Measurements from ENCODE around the gene MUC2. TPM values are rescaled to one million over a fixed set of nuclear protein-coding genes. Genes with fewer than 3 reads are reported as not detected.

MUC2 gene
- total and polyA plus RNA-seq, 2 of the 4 experiments (the other 2 are of a cell fraction) = not detected

DNA sequence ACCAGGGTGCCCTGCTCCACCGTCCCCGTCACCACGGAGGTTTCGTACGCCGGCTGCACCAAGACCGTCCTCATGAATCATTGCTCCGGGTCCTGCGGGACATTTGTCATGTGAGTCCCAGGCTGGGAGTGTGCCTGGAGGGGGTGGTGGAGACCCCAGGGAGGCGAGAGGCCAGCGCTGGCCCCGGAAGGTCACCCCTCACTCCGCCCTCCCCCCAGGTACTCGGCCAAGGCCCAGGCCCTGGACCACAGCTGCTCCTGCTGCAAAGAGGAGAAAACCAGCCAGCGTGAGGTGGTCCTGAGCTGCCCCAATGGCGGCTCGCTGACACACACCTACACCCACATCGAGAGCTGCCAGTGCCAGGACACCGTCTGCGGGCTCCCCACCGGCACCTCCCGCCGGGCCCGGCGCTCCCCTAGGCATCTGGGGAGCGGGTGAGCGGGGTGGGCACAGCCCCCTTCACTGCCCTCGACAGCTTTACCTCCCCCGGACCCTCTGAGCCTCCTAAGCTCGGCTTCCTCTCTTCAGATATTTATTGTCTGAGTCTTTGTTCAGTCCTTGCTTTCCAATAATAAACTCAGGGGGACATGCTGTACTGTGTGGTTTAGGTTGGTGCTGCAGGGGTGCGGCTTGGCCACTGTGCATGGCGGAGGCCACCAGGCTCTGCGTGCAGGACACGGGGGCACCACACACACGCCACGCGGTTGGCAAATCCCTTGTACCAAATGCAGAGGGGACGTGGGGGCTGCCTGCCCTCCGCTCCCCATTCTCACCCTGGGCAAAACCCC lies 35.4 kb downstream of the MUC2 start:
- WGBS, 2 experiments (ENCODE audit: extremely low coverage in 2 of 2, insufficient read length in 1 of 2) = 86% methylated on average over 7 of the region's 39 CpGs; no CpG with 5 or more reads in 1 of the 2 experiments
- H4K20me1 ChIP-seq (ENCODE audit: insufficient read depth, low read length) = no peaks in the 10 kb centered on the region
- H2AK5ac ChIP-seq (ENCODE audit: low read depth, low read length) = no peak overlapping the region
- DNase-seq = no peak
- no peaks in the 10 kb centered on the region for H3K9me1 ChIP-seq (ENCODE audit: insufficient read depth, low read length)
- H3K9ac ChIP-seq (ENCODE audit: low read depth, low read length) = no peak overlapping the region
- no peaks in the 10 kb centered on the region for H3K9me3 ChIP-seq (ENCODE audit: control insufficient read depth, insufficient read depth, low read length)
- in situ Hi-C loops (cut with MboI; ENCODE audit: low sequenced_read_pairs) = no loop called here
- intact Hi-C loops (cut with micrococcal nuclease) = no loop called here
- peaks cover 18% of the 10 kb centered on the region; the same call in 1 of the 2 replicates for H3K27me3 ChIP-seq (ENCODE audit: control insufficient read depth, insufficient read depth, low read length)
- H2BK20ac ChIP-seq (ENCODE audit: low read depth, low read length) = no peak overlapping the region
- H3K4ac ChIP-seq (ENCODE audit: low read depth, low read length) = no peak overlapping the region
- no TSS peak for BruUV-seq (replicated peaks)
- no peak overlapping the region for H3K14ac ChIP-seq (replicated peaks; ENCODE audit: low read depth, low read length)
- ATAC-seq (ENCODE audit: low read depth) = no peak
- TF ChIP-seq RFX5 (IDR thresholded peaks at IDR 0.05; ENCODE audit: low read depth, low read length) (no peak), MXI1 (IDR thresholded peaks at IDR 0.05; ENCODE audit: borderline replicate concordance, low read depth, low read length) (no peak), RAD21 (IDR thresholded peaks at IDR 0.05; ENCODE audit: low read length) (no peak), SMC3 (IDR thresholded peaks at IDR 0.05; ENCODE audit: low read depth, low read length) (no peak), MAFK (IDR thresholded peaks at IDR 0.05; ENCODE audit: low read depth, low read length) (no peak), NFE2L2 (IDR thresholded peaks at IDR 0.05; ENCODE audit: low read depth, low read length) (no peak), BHLHE40 (IDR thresholded peaks at IDR 0.05; ENCODE audit: low read depth, low read length) (no peak), CEBPB (IDR thresholded peaks at IDR 0.05; ENCODE audit: low read depth, low read length) (no peak), RCOR1 (IDR thresholded peaks at IDR 0.05; ENCODE audit: insufficient replicate concordance, low read length) (no peak), CHD1 (IDR thresholded peaks at IDR 0.05; ENCODE audit: low read depth, low read length) (no peak), FOS (IDR thresholded peaks at IDR 0.05; ENCODE audit: low read depth, low read length) (no peak), POLR2A (IDR thresholded peaks at IDR 0.05; ENCODE audit: low read depth, low read length) (no peak), MAZ (IDR thresholded peaks at IDR 0.05; ENCODE audit: borderline replicate concordance, low read depth, low read length) (no peak)
- TF ChIP-seq, protein P1, sequence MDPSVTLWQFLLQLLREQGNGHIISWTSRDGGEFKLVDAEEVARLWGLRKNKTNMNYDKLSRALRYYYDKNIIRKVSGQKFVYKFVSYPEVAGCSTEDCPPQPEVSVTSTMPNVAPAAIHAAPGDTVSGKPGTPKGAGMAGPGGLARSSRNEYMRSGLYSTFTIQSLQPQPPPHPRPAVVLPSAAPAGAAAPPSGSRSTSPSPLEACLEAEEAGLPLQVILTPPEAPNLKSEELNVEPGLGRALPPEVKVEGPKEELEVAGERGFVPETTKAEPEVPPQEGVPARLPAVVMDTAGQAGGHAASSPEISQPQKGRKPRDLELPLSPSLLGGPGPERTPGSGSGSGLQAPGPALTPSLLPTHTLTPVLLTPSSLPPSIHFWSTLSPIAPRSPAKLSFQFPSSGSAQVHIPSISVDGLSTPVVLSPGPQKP (IDR thresholded peaks at IDR 0.05; ENCODE audit: borderline replicate concordance, low read depth, low read length) = no peak
- TF ChIP-seq, protein P2, sequence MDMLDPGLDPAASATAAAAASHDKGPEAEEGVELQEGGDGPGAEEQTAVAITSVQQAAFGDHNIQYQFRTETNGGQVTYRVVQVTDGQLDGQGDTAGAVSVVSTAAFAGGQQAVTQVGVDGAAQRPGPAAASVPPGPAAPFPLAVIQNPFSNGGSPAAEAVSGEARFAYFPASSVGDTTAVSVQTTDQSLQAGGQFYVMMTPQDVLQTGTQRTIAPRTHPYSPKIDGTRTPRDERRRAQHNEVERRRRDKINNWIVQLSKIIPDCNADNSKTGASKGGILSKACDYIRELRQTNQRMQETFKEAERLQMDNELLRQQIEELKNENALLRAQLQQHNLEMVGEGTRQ (IDR thresholded peaks at IDR 0.05; ENCODE audit: low read depth, low read length) = no peak
- TF ChIP-seq, protein P3, sequence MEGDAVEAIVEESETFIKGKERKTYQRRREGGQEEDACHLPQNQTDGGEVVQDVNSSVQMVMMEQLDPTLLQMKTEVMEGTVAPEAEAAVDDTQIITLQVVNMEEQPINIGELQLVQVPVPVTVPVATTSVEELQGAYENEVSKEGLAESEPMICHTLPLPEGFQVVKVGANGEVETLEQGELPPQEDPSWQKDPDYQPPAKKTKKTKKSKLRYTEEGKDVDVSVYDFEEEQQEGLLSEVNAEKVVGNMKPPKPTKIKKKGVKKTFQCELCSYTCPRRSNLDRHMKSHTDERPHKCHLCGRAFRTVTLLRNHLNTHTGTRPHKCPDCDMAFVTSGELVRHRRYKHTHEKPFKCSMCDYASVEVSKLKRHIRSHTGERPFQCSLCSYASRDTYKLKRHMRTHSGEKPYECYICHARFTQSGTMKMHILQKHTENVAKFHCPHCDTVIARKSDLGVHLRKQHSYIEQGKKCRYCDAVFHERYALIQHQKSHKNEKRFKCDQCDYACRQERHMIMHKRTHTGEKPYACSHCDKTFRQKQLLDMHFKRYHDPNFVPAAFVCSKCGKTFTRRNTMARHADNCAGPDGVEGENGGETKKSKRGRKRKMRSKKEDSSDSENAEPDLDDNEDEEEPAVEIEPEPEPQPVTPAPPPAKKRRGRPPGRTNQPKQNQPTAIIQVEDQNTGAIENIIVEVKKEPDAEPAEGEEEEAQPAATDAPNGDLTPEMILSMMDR (conservative IDR thresholded peaks at IDR 0.05; ENCODE audit: low read depth, low read length) = no peak
- no peak overlapping the region for H3K56ac ChIP-seq (ENCODE audit: extremely low read depth, insufficient read depth, low read length)
- peak overlapping the region; percentile 55 for H2AK9ac ChIP-seq (replicated peaks; ENCODE audit: low read depth, low read length, poor library complexity)
- H3K79me1 ChIP-seq (ENCODE audit: low read depth in 1 of 2, low read length in 2 of 2) = no peaks in the 10 kb centered on the region
- dilution Hi-C loops (cut with HindIII; ENCODE audit: low sequenced_read_pairs, unreplicated experiment) = no loop called here
- CTCF ChIA-PET = no interaction called here
- no peak overlapping the region for H4K91ac ChIP-seq (ENCODE audit: insufficient read depth, low read depth, low read length)
- no peak overlapping the region for H3K23ac ChIP-seq (ENCODE audit: low read depth, low read length)
- H4K5ac ChIP-seq (ENCODE audit: low read depth, low read length) = no peak overlapping the region
- no peak overlapping the region for H2BK15ac ChIP-seq (ENCODE audit: low read depth, low read length)
- no peaks in the 10 kb centered on the region for H3K36me3 ChIP-seq (ENCODE audit: control insufficient read depth, insufficient read depth, low read length)
- no peak overlapping the region for H2AFZ ChIP-seq (replicated peaks; ENCODE audit: low read length, poor library complexity)
- no peak overlapping the region for H2BK5ac ChIP-seq (ENCODE audit: low read depth, low read length, poor library complexity, severe bottlenecking)
- H2BK120ac ChIP-seq (ENCODE audit: low read depth, low read length) = no peak overlapping the region
- no peaks in the 10 kb centered on the region for H3K4me1 ChIP-seq (ENCODE audit: control insufficient read depth, insufficient read depth, low read length)
- H3K4me3 ChIP-seq (ENCODE audit: insufficient read depth, low read depth, low read length) = no peak overlapping the region
- H3K18ac ChIP-seq (ENCODE audit: low read depth, low read length) = no peak overlapping the region
- POLR2A ChIA-PET (ENCODE audit: unreplicated experiment) = no interaction called here
- no peak overlapping the region for H3K4me2 ChIP-seq (ENCODE audit: low read depth, low read length)
- H3K27ac ChIP-seq (ENCODE audit: insufficient read depth, low read length) = no peak overlapping the region
- no peak overlapping the region for H4K8ac ChIP-seq (ENCODE audit: low read depth in 2 of 2, low read length in 2 of 2)

Data from IMR-90 (cell line).